ENCODE results near the gene MAGOH.
"Not testable (repeated sequence)": the region's sequence is repeated elsewhere in the genome, so short reads cannot be mapped to it uniquely, and the experiment has no call there.

MAGOH gene

GRCh38 chr1:53238197-53239155, at the start of gene MAGOH:
Gene MAGOH, minus strand, starts transcription at chr1:53238518. Its CDS starts 70 bp downstream, at chr1:53238448.
- DNase-seq, result peak; percentile 97
- in situ Hi-C loops (cut with MboI; ENCODE audit: low pct_unique_long_range_greater_than_20kb, low sequenced_read_pairs), result no loop called here

DNA sequence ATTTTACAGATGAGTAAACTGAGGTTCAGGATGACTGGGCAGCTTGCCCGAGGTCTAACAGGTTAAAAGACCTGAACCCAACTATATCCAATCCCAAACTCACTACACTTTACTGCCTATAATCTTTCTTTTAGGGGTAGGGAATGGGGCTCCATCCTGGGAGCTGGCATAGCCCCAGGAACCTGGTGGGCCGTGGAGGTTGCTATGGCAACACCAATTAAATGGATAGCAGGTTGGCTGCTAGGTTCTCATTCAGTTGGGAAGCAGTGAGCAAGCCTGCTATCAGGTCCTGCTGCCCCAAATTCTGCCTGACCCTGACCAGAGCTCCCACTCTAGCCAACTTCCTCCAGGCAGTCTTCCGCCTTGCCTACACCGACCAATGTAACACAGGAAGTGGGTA, 48.6 kb upstream of the MAGOH start:
- in situ Hi-C loops (cut with MboI; ENCODE audit: low pct_unique_long_range_greater_than_20kb, low sequenced_read_pairs), result no loop called here
- no peak for DNase-seq

GRCh38 chr1:53285969-53286760, 47.8 kb upstream of the MAGOH start:
- peak; percentile 16 for DNase-seq
- in situ Hi-C loops (cut with MboI; ENCODE audit: low pct_unique_long_range_greater_than_20kb, low sequenced_read_pairs), result no loop called here

GRCh38 chr1:53285546-53285945, 47.2 kb upstream of the MAGOH start:
- no peak for DNase-seq
- in situ Hi-C loops (cut with MboI; ENCODE audit: low pct_unique_long_range_greater_than_20kb, low sequenced_read_pairs), result no loop called here

GRCh38 chr1:53284224-53285020, 46.1 kb upstream of the MAGOH start:
- in situ Hi-C loops (cut with MboI; ENCODE audit: low pct_unique_long_range_greater_than_20kb, low sequenced_read_pairs), result no loop called here
- no peak for DNase-seq

DNA sequence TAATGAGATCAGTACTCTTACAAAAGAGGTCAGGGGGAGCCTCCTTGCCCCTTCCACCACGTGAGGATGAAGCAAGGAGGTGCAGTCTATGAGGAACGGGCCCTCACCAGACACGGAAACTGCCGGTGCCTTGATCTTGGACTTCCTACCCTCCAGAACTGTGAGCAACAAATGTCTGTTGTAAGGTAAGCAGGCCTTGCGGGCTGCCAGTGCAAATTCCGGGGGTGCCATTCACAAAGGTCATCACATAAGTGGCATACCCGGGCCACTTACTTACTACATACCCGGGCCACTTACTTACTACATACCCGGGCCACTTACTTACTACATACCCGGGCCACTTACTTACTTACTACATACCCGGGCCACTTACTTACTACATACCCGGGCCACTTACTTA, 44.8 kb upstream of the MAGOH start:
- DNase-seq, result not testable (repeated sequence)

GRCh38 chr1:53281133-53281532, 42.8 kb upstream of the MAGOH start:
- in situ Hi-C loops (cut with MboI; ENCODE audit: low pct_unique_long_range_greater_than_20kb, low sequenced_read_pairs), result no loop called here
- no peak for DNase-seq

More for the DNA sequence above, 44.8 kb upstream of the MAGOH start:
- in situ Hi-C loops (cut with MboI; ENCODE audit: low pct_unique_long_range_greater_than_20kb, low sequenced_read_pairs), result not testable (repeated sequence)

GRCh38 chr1:53280496-53280895, 42.2 kb upstream of the MAGOH start:
- no peak for DNase-seq

GRCh38 chr1:53279296-53280200, 41.2 kb upstream of the MAGOH start:
- no peak for DNase-seq
- in situ Hi-C loops (cut with MboI; ENCODE audit: low pct_unique_long_range_greater_than_20kb, low sequenced_read_pairs), result no loop called here

More at GRCh38 chr1:53280496-53280895, 42.2 kb upstream of the MAGOH start:
- in situ Hi-C loops (cut with MboI; ENCODE audit: low pct_unique_long_range_greater_than_20kb, low sequenced_read_pairs), result no loop called here

- DNase-seq, result peak; percentile 64
- in situ Hi-C loops (cut with MboI; ENCODE audit: low pct_unique_long_range_greater_than_20kb, low sequenced_read_pairs), result no loop called here
These were observed 40.0 kb upstream of the MAGOH start for GRCh38 chr1:53278298-53278725.

GRCh38 chr1:53277326-53277725, 39.0 kb upstream of the MAGOH start:
- in situ Hi-C loops (cut with MboI; ENCODE audit: low pct_unique_long_range_greater_than_20kb, low sequenced_read_pairs), result no loop called here
- no peak for DNase-seq

DNA sequence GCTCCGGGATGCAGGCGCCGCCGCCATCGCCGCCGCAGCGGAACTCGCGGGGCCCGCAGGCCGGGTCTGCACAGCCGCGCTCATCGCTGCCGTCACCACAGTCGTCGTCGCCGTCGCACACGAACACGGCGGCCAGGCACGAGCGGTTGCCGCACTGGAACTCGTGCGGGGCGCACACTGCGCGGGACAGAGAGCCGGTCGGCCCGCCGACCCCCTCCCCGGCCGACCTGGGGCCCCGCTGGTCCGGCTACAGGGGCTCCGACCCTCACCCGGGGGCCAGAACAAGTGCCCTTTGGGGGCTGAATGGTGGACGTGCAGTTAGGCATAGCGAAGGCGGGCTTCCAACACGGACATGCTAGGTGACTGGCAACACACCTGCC, 38.6 kb upstream of the MAGOH start:
- no peak for DNase-seq
- in situ Hi-C loops (cut with MboI; ENCODE audit: low pct_unique_long_range_greater_than_20kb, low sequenced_read_pairs), result no loop called here

DNA sequence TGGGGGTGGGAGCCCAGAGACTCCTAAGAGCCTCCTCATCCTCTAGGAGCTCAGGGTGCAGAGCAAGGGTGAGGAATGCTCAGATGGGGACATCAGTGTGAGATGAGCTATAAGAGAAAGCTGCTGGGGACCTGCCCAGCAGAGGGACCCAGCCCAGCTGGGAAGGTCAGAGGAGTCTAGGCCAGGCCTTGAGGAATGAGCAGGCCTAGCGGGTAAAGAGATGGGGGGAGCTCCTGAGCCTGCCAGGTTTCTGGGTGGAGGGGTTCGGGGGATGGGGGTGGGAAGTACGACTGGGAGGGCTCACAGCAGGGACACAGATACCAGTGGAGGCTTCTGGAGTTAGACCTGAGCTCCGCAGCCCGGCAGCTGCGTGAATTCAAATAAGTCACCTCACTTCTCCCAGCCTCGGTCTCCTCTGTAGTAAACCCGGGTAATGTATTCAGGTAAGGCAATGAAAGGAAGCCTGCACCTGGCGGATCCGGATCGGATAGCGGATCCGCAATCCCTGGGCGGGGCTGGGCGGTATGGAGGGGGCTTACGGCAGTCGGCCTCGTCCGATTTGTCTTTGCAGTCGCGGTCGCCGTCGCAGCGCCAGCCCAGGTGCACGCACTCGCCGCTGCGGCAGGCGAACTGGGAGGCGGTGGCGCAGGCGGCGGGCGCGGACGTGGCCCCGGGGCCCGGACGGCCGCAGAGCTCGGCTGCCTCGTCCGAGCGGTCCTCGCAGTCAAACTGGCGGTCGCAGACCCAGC, 38.0 kb upstream of the MAGOH start:
- in situ Hi-C loops (cut with MboI; ENCODE audit: low pct_unique_long_range_greater_than_20kb, low sequenced_read_pairs), result no loop called here
- no peak for DNase-seq

DNA sequence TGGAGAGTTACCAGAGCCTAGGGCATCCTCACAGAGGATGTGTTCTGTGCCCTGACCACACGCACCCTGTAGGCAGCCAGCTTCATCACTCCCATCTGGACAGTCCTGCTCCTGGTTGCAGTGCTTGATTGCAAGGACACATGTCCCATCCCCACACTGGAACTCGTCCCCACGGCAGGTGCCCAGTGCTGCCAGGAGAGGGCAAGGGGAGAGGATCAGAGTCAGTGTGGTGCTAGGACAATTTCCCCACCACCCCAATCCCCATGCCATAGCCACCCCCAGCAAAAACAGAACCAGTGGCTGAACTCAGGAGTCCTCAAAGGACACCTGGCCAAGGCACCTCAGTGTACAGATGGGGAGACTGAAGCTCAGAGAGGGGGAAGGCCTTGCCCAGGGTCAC, 37.2 kb upstream of the MAGOH start:
- DNase-seq, result no peak
- in situ Hi-C loops (cut with MboI; ENCODE audit: low pct_unique_long_range_greater_than_20kb, low sequenced_read_pairs), result no loop called here

GRCh38 chr1:53274541-53275185, 36.3 kb upstream of the MAGOH start:
- in situ Hi-C loops (cut with MboI; ENCODE audit: low pct_unique_long_range_greater_than_20kb, low sequenced_read_pairs), result no loop called here
- no peak for DNase-seq

DNA sequence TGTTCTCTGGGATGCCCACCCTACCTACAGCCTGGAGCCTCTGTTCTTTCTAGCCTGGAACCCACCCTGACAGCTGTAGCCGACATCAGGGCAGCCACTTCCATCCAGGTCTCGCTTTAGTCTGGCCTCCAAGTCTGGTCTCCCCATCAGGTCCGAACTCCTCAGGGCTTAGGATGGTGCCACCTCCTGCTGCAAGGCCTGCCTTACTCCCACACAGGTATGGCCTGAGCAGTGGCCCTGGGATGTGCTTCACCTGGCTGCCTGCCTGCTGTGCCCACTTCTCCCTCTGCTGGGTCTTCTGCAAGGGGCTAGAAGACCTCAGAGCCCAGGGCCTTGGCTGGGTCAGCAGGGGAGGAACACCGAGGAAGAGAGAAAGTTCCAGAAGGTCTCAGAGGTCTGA, 35.7 kb upstream of the MAGOH start:
- in situ Hi-C loops (cut with MboI; ENCODE audit: low pct_unique_long_range_greater_than_20kb, low sequenced_read_pairs), result no loop called here
- DNase-seq, result no peak

DNA sequence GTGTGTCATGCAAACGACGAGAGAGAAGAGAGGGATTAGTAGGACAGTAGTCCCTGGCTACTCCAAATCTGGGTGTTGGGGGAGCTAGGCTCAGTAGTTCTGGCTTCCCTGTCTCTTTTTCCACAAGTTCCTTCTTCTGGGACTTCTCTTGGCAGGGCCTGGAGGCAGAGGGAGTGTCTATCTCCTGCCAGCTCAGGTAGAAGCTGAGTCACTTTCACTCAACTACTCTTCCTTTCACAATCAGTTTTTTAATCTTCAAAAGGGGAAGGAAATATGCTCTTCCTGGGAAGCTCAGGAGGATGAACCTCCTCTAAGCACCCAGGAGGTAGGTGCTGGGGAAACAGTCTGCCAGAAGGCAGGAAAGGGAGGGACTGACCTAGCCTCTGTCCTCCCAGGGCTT, 35.2 kb upstream of the MAGOH start:
- peak; percentile 5 for DNase-seq

More for the DNA sequence above, 35.2 kb upstream of the MAGOH start:
- in situ Hi-C loops (cut with MboI; ENCODE audit: low pct_unique_long_range_greater_than_20kb, low sequenced_read_pairs), result no loop called here
